Brain pericyte (primary cell): ENCODE results near the gene ZNF831.

ENCODE experiments used
- DNase-seq: peaks from one replicate; pipeline ENCODE4 v3.0.0-alpha.2; 2012; ENCODE audit warnings: low read depth, low spot score

Gene ZNF831

GRCh38 chr20:59179988-59180387 is 16.4 kb downstream of the ZNF831 start:
- no peak for DNase-seq

- DNase-seq = no peak
These were observed 18.3 kb downstream of the ZNF831 start for GRCh38 chr20:59181936-59182335.

- no peak for DNase-seq
These were observed 18.9 kb downstream of the ZNF831 start for GRCh38 chr20:59182401-59183044.

GRCh38 chr20:59183751-59184150 is 20.1 kb downstream of the ZNF831 start:
- no peak for DNase-seq

GRCh38 chr20:59184880-59185447 is 21.3 kb downstream of the ZNF831 start:
- DNase-seq = no peak

GRCh38 chr20:59185809-59186208 is 22.2 kb downstream of the ZNF831 start:
- DNase-seq = no peak

- DNase-seq = no peak
These were observed 26.8 kb downstream of the ZNF831 start for GRCh38 chr20:59190466-59190865.

- no peak for DNase-seq
These were observed 27.6 kb downstream of the ZNF831 start for GRCh38 chr20:59191036-59191755.

GRCh38 chr20:59191756-59192532 is 28.3 kb downstream of the ZNF831 start:
- DNase-seq = no peak

- no peak for DNase-seq
These were observed 28.9 kb downstream of the ZNF831 start for GRCh38 chr20:59192533-59192896.

- DNase-seq = no peak
These were observed 29.7 kb downstream of the ZNF831 start for GRCh38 chr20:59193325-59193724.

GRCh38 chr20:59194023-59194935 is 30.7 kb downstream of the ZNF831 start:
- DNase-seq = no peak

GRCh38 chr20:59195316-59195993 is 31.8 kb downstream of the ZNF831 start:
- DNase-seq = no peak

GRCh38 chr20:59204165-59204894 is 40.7 kb downstream of the ZNF831 start:
- no peak for DNase-seq

- DNase-seq = no peak
These were observed 41.4 kb downstream of the ZNF831 start for GRCh38 chr20:59205044-59205443.

- DNase-seq = no peak
These were observed 43.6 kb downstream of the ZNF831 start for GRCh38 chr20:59207235-59207634.

- no peak for DNase-seq
These were observed 44.2 kb downstream of the ZNF831 start for GRCh38 chr20:59207742-59208357.

GRCh38 chr20:59210186-59210585 is 46.6 kb downstream of the ZNF831 start:
- DNase-seq = no peak

GRCh38 chr20:59211208-59211765 is 47.7 kb downstream of the ZNF831 start:
- DNase-seq = no peak
